ENCODE measurements around the gene SPOCK2.

- no peak for TF ChIP-seq REST (IDR thresholded peaks at IDR 0.05; ENCODE audit: borderline replicate concordance)
- no peak for TF ChIP-seq CTCF (IDR thresholded peaks at IDR 0.05; ENCODE audit: poor library complexity, severe bottlenecking)
- TF ChIP-seq EP300 (conservative IDR thresholded peaks at IDR 0.05; ENCODE audit: poor library complexity, severe bottlenecking) = no peak
- TF ChIP-seq EZH2 (IDR thresholded peaks at IDR 0.05; ENCODE audit: borderline replicate concordance, insufficient read depth, low read length, poor library complexity, severe bottlenecking) = no peak
- TF ChIP-seq TAF1 (IDR thresholded peaks at IDR 0.05; ENCODE audit: low read depth) = no peak
- TF ChIP-seq SMC3 (conservative IDR thresholded peaks at IDR 0.05; ENCODE audit: poor library complexity) = no peak
- TF ChIP-seq POLR2AphosphoS5 (IDR thresholded peaks at IDR 0.05) = no peak
- no peak for TF ChIP-seq MXI1 (conservative IDR thresholded peaks at IDR 0.05; ENCODE audit: poor library complexity, severe bottlenecking)
- no peak for TF ChIP-seq RAD21 (conservative IDR thresholded peaks at IDR 0.05)
These were observed 5.1 kb upstream of the SPOCK2 start for GRCh38 chr10:72093450-72093849.
